Cortex of kidney (tissue), 1 donor: ENCODE measurements around the gene FHL3.

Experiments
- DNase-seq: peaks from one replicate; lab custom pipeline; 2025; lab: John Stamatoyannopoulos, UW

The FHL3 gene

DNA sequence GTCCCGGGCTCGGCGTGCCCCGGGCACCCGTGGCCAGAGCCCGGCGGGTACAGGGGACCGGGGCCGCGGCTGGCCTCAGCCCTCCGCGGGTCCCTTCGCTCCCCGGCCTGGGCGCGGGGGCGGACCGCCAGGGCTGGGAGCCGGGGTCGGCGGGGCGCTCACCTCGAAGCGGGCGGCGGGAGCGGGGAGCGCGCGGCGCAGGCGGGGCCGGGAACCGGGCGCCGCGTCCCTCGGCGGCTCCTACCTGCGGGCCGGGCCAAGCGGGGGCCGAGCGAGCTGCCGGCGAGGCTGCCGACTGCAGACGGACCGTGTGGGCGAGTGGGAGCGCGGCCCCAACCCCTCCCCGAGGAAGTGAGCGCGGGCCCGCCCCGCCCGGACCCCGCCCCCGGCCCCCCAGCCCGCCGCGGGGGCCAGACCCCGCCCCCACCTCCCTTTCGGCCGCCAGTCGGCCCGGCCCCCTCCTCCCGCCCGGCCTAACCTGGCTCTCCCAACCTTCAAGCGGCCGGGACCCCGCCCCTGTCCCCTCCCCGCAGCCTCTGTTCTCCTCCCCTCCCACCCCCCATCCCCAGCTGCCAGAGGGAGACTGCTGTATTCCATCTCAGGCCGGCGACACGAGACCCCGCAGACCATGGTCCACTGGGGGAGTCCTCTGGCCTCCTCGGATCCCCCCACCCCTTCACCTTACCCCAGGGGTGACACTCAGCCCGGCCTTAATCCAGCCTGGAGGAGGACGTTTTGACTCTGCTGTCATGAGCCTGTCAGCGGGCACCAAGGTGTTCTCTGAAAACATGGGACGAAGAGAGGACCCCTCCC, at the start of gene FHL3:
TSS of gene FHL3 (minus strand) at position 320 of the 813 bp plus-strand sequence. CDS start 6,102 bp downstream, outside the sequence.
- DNase-seq: no peak

DNA sequence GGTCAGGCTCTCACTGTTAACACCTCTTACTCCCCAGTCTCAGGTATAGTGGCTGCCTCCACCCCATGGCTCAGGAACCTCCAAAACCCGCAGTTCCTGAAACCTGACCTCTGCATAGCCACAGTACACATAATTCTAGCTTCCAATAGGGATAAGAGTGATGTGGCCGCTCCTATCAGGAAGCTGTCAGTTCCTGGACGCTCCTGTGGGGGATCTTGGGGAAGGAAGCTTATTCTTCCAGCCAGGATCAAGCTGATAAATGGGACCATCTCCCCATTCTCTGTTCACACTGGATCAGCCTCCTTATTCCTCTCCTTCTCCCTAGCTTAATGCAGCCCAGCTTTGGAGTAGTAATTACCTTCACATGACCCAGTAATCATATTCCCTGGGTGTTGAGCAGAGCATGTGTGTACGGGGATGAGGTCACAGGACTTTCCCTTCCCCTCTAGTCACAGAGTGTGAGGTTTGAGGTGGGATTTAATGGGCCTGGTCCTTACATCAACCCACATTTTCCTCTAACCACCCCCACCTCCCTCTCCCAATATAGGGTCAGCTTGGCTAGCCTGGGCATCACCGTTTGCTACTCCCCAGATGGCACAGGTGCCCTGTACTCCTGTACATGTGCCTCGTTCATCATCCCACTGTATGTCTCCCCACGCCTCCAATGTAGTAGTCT, 48.2 kb upstream of the FHL3 start:
- DNase-seq: no peak

DNA sequence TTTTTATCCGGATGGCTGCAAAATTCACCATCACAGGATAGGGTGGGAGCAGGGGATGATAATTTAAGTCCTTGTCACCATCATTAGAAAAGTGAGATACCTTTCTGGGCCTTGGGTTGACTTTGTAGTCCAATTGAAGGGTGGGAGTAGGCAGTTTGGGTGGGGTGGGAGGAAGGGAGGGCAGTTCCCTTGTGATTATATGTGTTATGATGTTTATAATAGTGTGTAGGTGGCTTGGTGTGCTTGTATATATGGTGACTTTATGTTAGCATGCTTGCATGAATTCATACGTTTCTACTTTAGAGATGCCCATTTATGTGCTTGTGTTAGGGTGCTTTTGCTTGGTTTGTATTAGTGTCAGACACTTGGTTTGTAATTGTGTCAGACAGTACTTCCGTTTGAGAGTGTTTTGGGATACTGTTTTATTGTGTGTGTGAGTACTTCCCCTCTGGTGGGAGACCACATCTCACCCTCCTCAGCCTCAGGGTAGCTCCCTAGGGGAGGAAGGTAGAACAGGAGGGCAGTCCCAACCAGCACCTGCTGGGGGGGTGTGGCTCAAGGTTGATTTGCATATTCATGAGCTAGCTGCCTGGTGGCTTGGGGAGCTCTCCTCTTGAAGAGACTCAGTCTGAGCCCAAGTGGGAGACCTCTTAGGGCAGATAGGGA, 47.6 kb upstream of the FHL3 start:
- DNase-seq: no peak

- DNase-seq: no peak
Measured at GRCh38 chr1:38051079-38051543, 45.8 kb upstream of the FHL3 start.

DNA sequence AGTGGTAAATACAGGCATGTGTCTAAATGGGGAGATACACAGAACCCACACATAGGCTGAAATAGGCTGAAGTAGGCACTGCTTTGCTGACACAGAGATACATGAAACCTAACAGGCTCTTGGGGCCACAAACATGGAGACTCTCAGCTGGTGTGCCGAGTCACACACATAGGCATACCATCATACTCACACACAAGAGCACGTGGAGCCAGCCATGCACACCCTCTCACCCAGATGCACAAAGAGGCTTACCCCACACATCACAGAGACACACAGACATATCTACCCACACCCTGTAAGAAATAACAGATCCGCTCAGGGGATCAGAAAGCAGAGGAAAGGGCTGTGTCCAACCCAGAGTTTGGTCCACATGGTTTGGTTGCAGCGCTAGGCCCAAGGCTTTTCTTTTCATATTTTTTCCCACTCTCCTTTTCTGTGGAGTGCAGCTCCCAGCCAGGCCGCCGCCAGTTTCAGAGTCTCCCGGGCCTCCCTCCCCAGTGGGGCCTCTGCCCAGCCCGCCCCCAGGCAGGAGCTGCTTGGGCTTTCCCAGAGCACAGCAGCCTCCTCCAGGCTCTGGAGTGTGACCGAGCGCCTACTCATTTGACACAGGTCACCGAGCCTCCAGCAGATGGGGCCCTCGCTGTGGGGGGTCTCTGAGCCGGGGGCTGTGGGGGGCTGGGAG, 45.2 kb upstream of the FHL3 start:
- DNase-seq: no peak

- DNase-seq: no peak
Measured at GRCh38 chr1:38047603-38048141, 42.4 kb upstream of the FHL3 start.

GRCh38 chr1:38046884-38047602, 41.7 kb upstream of the FHL3 start:
- no peak for DNase-seq

DNA sequence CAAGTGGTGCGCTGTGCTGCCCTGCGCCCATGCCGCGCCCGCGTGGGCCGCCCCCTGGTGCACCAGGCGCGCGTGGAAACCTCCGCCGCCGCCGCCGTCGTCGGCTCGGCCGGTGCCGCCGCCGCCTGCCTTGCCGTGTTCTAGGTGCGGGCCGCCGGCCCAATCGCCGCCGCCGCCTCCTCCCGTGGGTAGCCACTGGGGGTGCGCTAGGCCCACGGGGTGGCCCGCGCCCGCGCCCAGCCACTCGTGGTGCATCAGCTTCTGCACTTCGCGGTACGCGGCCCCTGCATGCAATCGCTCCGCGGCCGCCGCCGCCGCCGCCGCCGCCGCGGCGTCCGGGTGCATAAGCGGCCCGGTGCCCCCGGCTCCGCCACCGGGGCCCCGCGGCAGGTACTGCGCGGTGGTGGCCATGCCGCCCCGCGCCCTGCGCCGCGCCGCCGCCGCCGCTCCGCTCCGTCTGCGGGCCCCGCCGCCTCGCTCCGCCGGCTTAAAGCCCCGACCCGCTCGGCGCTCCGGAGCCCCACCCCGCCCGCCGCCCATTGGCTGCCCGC, 41.1 kb upstream of the FHL3 start, which contains the start of gene POU3F1:
TSS of gene POU3F1 (minus strand) at position 461 of the 551 bp plus-strand sequence. CDS start at position 411, 50 bp downstream.
- no peak for DNase-seq

DNA sequence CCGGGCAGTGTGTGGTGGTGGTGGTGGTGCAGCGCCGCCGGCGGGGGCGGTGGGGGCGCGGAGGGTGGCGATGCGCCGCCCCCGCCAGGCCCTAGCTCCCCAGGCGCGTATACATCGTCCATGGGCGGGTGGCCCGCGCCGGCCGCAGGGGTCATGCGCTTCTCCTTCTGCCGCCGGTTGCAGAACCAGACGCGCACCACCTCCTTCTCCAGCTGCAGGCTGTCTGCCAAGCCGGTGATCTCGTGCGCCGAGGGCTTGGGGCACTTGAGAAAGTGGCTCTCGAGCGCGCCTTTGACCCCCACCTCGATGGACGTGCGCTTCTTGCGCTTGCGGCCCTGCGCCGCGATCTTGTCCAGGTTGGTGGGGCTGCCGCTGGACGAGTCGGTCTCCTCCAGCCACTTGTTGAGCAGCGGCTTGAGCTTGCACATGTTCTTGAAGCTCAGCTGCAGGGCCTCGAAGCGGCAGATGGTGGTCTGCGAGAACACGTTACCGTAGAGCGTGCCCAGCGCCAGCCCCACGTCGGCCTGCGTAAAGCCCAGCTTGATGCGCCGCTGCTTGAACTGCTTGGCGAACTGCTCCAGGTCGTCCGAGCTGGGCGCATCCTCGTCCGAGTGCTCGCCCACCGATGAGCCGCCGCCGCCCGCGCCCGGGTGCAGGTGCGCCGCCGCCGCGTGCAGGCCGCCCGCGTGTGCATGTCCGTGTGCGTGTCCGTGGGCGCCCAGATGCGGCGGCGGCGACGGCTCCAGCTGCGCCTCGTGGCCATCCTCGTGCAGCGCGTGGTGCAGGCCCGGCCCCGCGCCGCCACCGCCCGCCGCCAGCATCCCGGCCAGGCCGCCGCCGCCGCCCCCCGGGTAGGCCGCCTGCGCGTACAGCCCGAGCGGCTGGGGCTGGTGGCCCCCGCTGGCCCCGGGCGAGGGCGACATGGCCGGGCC, 40.4 kb upstream of the FHL3 start:
- DNase-seq: no peak

GRCh38 chr1:38044221-38045215, 39.2 kb upstream of the FHL3 start:
- no peak for DNase-seq

- no peak for DNase-seq
Measured at GRCh38 chr1:38043036-38043747, 37.9 kb upstream of the FHL3 start.

DNA sequence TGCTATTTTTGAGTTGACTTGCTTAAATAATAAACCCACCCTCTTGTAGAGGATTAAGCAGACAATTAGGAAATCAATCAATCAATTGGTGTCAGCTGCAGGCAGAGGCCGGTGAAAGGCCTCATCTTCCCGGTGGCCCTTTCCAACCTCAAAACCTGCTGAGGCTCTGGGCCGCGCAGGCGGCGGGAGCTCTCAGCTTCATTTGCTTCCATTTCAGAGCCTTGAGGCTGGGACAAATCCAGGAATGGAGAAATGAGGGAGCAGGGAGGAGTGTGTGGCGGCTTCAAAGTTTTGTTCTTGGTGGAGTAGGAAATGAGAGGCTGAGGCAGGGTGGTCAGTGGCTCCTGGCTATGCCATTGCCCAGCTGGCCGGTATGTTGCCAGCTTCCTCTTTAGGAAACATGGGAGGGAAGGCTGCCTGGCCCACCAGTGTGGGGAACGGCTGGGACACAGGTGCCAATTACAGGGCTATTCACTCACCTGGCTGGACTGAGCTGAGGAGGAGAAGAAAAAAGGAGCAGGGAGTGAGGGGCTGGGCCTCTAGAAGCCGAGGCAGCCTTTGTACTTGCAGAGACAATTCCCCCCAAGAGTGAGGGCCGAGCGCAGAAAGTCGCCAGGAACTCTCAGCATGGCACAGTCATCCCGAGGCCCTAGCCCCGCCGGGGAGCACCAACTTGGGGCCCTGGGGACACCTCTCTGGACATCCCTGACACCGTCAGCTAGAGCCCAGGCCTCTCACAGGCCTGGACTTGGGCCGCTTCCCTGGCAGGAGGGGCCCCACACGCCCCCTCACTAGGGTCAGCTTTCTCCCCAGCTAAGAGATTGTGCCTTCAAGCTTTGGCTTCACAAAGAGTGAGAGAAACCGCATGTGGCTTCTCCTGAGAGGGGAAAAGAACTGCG, 36.9 kb upstream of the FHL3 start:
- no peak for DNase-seq

DNA sequence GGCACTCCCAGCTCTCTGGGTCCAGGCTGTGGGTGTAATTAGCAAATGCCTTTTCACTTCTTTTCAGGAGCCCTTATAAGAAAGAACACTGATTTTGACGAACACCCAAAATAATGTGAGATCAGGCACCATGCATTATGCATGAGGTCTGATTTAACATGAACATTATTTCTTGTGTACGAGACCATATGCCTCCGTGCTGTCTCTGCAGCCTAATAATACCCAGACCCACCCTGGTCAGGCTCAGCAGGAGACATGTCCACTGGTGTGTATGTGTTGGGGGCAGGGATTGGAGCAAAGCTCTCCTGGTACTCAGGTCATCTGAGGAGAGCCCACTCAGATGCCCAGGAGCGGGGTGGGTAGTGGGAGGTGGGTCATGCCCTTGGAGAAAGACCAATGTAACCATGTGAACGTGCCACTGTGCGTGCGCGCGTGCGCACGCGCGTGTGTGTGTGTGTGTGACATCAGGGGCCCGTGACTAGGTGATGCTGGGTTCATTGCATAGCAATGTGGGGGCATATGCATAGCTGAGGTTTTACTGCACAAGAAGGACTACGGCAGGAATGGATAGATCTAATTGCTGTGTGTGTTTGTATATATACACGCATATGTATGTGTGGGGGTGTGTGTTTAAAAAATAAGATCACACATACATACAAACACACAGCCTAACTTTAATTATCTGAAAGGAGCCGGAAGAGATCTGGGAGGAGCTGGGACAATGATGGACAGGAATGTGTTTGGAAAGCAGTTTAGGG, 34.2 kb upstream of the FHL3 start:
- DNase-seq: no peak

DNA sequence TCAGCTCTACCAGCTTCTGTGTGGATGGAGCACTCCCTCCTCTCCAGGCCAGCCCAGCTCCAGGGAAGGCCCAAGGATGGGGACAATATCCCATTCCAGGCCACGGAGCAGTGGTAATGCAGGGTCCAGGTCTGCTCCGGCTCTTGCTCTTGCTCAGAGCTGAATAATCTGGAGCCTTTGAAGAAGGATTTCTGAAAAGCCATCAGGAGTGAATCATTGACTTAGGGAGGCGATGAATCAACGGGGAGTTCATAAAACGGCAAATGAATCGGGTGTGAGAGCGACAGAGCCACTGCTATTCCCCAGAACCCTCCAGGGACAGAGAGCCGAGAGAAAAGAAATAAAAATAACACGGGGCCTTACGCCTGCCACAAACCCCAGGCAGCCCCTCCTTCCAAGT, 33.5 kb upstream of the FHL3 start:
- DNase-seq: no peak

GRCh38 chr1:38037221-38037939, 32.1 kb upstream of the FHL3 start:
- DNase-seq: no peak
